ENCODE measurements around the gene WDR33.

The WDR33 gene

GRCh38 chr2:127655209-127656073 is 155.5 kb downstream of the WDR33 start:
- DNase-seq (ENCODE audit: low spot score) = no peak

GRCh38 chr2:127654838-127655175 is 156.2 kb downstream of the WDR33 start:
- DNase-seq (ENCODE audit: low spot score) = no peak

- DNase-seq (ENCODE audit: low spot score) = no peak
These were observed 156.7 kb downstream of the WDR33 start for GRCh38 chr2:127654084-127654837.

GRCh38 chr2:127653421-127654083 is 157.4 kb downstream of the WDR33 start:
- DNase-seq (ENCODE audit: low spot score) = no peak

GRCh38 chr2:127652786-127653357 is 158.1 kb downstream of the WDR33 start:
- no peak for DNase-seq (ENCODE audit: low spot score)

- no peak for DNase-seq (ENCODE audit: low spot score)
These were observed 158.9 kb downstream of the WDR33 start for GRCh38 chr2:127651971-127652550.

DNA sequence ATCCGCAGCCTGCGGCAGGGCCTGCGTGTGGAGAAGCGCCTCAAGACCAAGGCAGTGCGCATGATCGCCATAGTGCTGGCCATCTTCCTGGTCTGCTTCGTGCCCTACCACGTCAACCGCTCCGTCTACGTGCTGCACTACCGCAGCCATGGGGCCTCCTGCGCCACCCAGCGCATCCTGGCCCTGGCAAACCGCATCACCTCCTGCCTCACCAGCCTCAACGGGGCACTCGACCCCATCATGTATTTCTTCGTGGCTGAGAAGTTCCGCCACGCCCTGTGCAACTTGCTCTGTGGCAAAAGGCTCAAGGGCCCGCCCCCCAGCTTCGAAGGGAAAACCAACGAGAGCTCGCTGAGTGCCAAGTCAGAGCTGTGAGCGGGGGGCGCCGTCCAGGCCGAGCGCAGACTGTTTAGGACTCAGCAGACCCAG is 159.6 kb downstream of the WDR33 start:
- no peak for DNase-seq (ENCODE audit: low spot score)
